HUDEP-2 (cell line): ENCODE results near the gene DCLK2.
"Not testable (repeated sequence)": the region's sequence is repeated elsewhere in the genome, so short reads cannot be mapped to it uniquely, and the experiment has no call there.

Source experiments
- DNase-seq, 76 experiments: peaks; one replicate each; lab custom pipeline; 2025; ENCODE audit not compliant: unreplicated experiment in 76 of 76; lab: John Stamatoyannopoulos, UW

Gene DCLK2

GRCh38 chr4:150145090-150145945 is 67.1 kb downstream of the DCLK2 start:
- no peak for DNase-seq

- no peak for DNase-seq
Observed at GRCh38 chr4:150145946-150146340, 67.7 kb downstream of the DCLK2 start.

GRCh38 chr4:150149381-150149780 is 71.1 kb downstream of the DCLK2 start:
- DNase-seq, result no peak

GRCh38 chr4:150150629-150151062 is 72.4 kb downstream of the DCLK2 start:
- DNase-seq, result no peak

GRCh38 chr4:150152766-150153165 is 74.5 kb downstream of the DCLK2 start:
- DNase-seq, result no peak

- DNase-seq, result no peak
Observed at GRCh38 chr4:150155391-150155790, 77.1 kb downstream of the DCLK2 start.

GRCh38 chr4:150156543-150156942 is 78.3 kb downstream of the DCLK2 start:
- no peak for DNase-seq

- no peak for DNase-seq
Observed at GRCh38 chr4:150158041-150158440, 79.8 kb downstream of the DCLK2 start.

GRCh38 chr4:150160473-150160872 is 82.2 kb downstream of the DCLK2 start:
- DNase-seq, result no peak

GRCh38 chr4:150161109-150161508 is 82.9 kb downstream of the DCLK2 start:
- no peak for DNase-seq

GRCh38 chr4:150162020-150162419 is 83.8 kb downstream of the DCLK2 start:
- DNase-seq, result not testable (repeated sequence)

GRCh38 chr4:150164055-150164454 is 85.8 kb downstream of the DCLK2 start:
- no peak for DNase-seq

GRCh38 chr4:150164956-150165629 is 86.8 kb downstream of the DCLK2 start:
- DNase-seq, result no peak

GRCh38 chr4:150167054-150167453 is 88.8 kb downstream of the DCLK2 start:
- DNase-seq, result no peak

GRCh38 chr4:150173432-150173861 is 95.2 kb downstream of the DCLK2 start:
- no peak for DNase-seq

GRCh38 chr4:150173982-150174398 is 95.7 kb downstream of the DCLK2 start:
- DNase-seq, result no peak

- DNase-seq, result no peak
Observed at GRCh38 chr4:150176547-150176946, 98.3 kb downstream of the DCLK2 start.

- no peak for DNase-seq
Observed at GRCh38 chr4:150178161-150178560, 99.9 kb downstream of the DCLK2 start.

- no peak for DNase-seq
Observed at GRCh38 chr4:150181536-150181935, 103.3 kb downstream of the DCLK2 start.

GRCh38 chr4:150182794-150183193 is 104.5 kb downstream of the DCLK2 start:
- no peak for DNase-seq

- DNase-seq, result not testable (repeated sequence)
Observed at GRCh38 chr4:150185033-150185432, 106.8 kb downstream of the DCLK2 start.

GRCh38 chr4:150192986-150193385 is 114.7 kb downstream of the DCLK2 start:
- DNase-seq, result no peak
